GM12878 (cell line): ENCODE measurements around the gene MARK4. TPM values are rescaled to one million over a fixed set of nuclear protein-coding genes. Genes with fewer than 3 reads are reported as not detected.

Experiments
- ATAC-seq: fragments of 200-7000 bp; cut with Tn5 transposase; 3 replicates; pipeline ENCODE4 v1.9.1; 2020; ENCODE audit warnings: mild to moderate bottlenecking, moderate library complexity
- BruUV-seq: library from RNA; stranded (reverse); fragments of 400-500 nt; replicated peaks from 2 replicates; lab custom pipeline; 2021; lab: Mats Ljungman, UMichigan
- CTCF ChIA-PET: fragments of 300-600 bp; sonication (Branson Sonifier 250); formaldehyde crosslinking; extraction: SDS; loops from one replicate; lab custom pipeline; 2021; ENCODE audit warnings: inconsistent platforms; lab: Yijun Ruan, JAX
- POLR2A ChIA-PET: fragments of 350-600 bp; formaldehyde crosslinking; extraction: SDS; loops from one replicate; lab custom pipeline; 2021; ENCODE audit warnings: inconsistent platforms; lab: Charles Lee
- RAD21 ChIA-PET: fragments of 300-600 bp; sonication (Branson Sonifier 250); formaldehyde crosslinking; loops from one replicate; lab custom pipeline; 2023; ENCODE audit warnings: antibody characterized with exemption; ENCODE audit not compliant: unreplicated experiment; lab: Charles Lee
- SMC1A ChIA-PET: fragments of 300-600 bp; sonication (Branson Sonifier 250); formaldehyde crosslinking; loops from one replicate; lab custom pipeline; 2023; ENCODE audit not compliant: unreplicated experiment, uncharacterized antibody; lab: Charles Lee
- DNase-seq: peaks from one replicate; pipeline ENCODE4 v3.0.0-alpha.2; 2011; ENCODE audit warnings: low read depth, low spot score
- FAIRE-seq: peaks from 3 replicates; lab custom pipeline; 2011; peaks lifted over from hg19 to GRCh38; lab: Jason Lieb, UNC
- H2AFZ ChIP-seq: 2 replicates; pipeline ENCODE4 v1.6.0; 2011; ENCODE audit warnings: low read depth, low read length, control low read depth; ENCODE audit not compliant: control insufficient read depth
- H3K27ac ChIP-seq: 2 replicates; pipeline ENCODE4 v1.5.1; 2011; ENCODE audit warnings: control low read depth; ENCODE audit not compliant: control insufficient read depth, insufficient read depth
- H3K27me3 ChIP-seq, 2 experiments: replicated peaks in 1 of 2; 2 replicates each; pipeline versions ENCODE4 v1.6.0 to v1.6.1; 2011; ENCODE audit warnings: low read length in 1 of 2; ENCODE audit not compliant: control insufficient read depth in 2 of 2, insufficient read depth in 2 of 2
- H3K36me3 ChIP-seq, 2 experiments: 2 replicates each; pipeline ENCODE4 v1.5.1; 2011; ENCODE audit warnings: low read length in 1 of 2; ENCODE audit not compliant: control insufficient read depth in 2 of 2, insufficient read depth in 2 of 2
- H3K4me1 ChIP-seq: 2 replicates; pipeline ENCODE4 v1.6.1; 2011; ENCODE audit warnings: mild to moderate bottlenecking, low read length, moderate library complexity, mixed read lengths; ENCODE audit not compliant: control insufficient read depth, insufficient read depth
- H3K4me2 ChIP-seq: 2 replicates; pipeline ENCODE4 v1.6.0; 2011; ENCODE audit warnings: control low read depth; ENCODE audit not compliant: control insufficient read depth, insufficient read depth
- H3K4me3 ChIP-seq: fragments of 200-600 bp; sonication (generic); 2 replicates; pipeline ENCODE4 v1.5.1; 2016
- H3K79me2 ChIP-seq: 2 replicates; pipeline ENCODE4 v1.6.0; 2011; ENCODE audit warnings: low read length; ENCODE audit not compliant: control insufficient read depth, insufficient read depth
- H3K9ac ChIP-seq: 2 replicates; pipeline ENCODE4 v1.8.0; 2011; ENCODE audit warnings: low read length, control low read depth, mixed read lengths; ENCODE audit not compliant: control insufficient read depth, insufficient read depth
- H3K9me3 ChIP-seq: replicated peaks from 3 replicates; pipeline ENCODE4 v1.5.1; 2011; ENCODE audit warnings: mild to moderate bottlenecking, low read length; ENCODE audit not compliant: control insufficient read depth, insufficient read depth
- H4K20me1 ChIP-seq: 2 replicates; pipeline ENCODE4 v1.6.0; 2011; ENCODE audit not compliant: control insufficient read depth, insufficient read depth
- CREB1 ChIP-seq: IDR thresholded peaks from 2 replicates; pipeline ENCODE4 v1.6.1; 2012; ENCODE audit warnings: low read depth, mild to moderate bottlenecking, inconsistent platforms
- IKZF1 ChIP-seq: fragments of 450-650 bp; conservative IDR thresholded peaks from 2 replicates; pipeline ENCODE4 v1.6.1; 2017; ENCODE audit warnings: antibody characterized with exemption, mild to moderate bottlenecking
- MEF2A ChIP-seq: IDR thresholded peaks from 2 replicates; pipeline ENCODE4 v1.6.1; 2011; ENCODE audit warnings: low read depth, mild to moderate bottlenecking, low read length, moderate library complexity; ENCODE audit not compliant: insufficient read depth
- MEF2B ChIP-seq: fragments of 450-650 bp; IDR thresholded peaks from 2 replicates; pipeline ENCODE4 v1.6.1; 2018; ENCODE audit warnings: mild to moderate bottlenecking, moderate library complexity; ENCODE audit not compliant: partially characterized antibody, poor library complexity, severe bottlenecking
- NR2F1 ChIP-seq: fragments of 450-650 bp; conservative IDR thresholded peaks from 2 replicates; pipeline ENCODE4 v1.6.1; 2017; ENCODE audit warnings: mild to moderate bottlenecking
- SKIL ChIP-seq: fragments of 450-650 bp; IDR thresholded peaks from 2 replicates; pipeline ENCODE4 v1.6.1; 2017; ENCODE audit warnings: mild to moderate bottlenecking, low read depth, inconsistent platforms; ENCODE audit not compliant: poor library complexity, severe bottlenecking
- WGBS: methylation state at CpG from one replicate; pipeline ENCODE4 v1.1.6; 2016; ENCODE audit warnings: low lambda C conversion rate; ENCODE audit not compliant: insufficient replicate concordance, insufficient coverage; ENCODE audit errors: missing lambda C conversion rate; 5-methylcytosine and 5-hydroxymethylcytosine counted together
- in situ Hi-C: fragments of 300-500 bp; cut with MboI; formaldehyde crosslinking; loops from 9 replicates; pipeline ENCODE4 v1.14.3; 2018; ENCODE audit warnings: mixed read lengths
- intact Hi-C: fragments of 100-400 bp; cut with micrococcal nuclease; formaldehyde crosslinking; loops from one replicate; pipeline ENCODE4 v1.14.2; 2022; ENCODE audit not compliant: unreplicated experiment
- polyA plus RNA-seq, 11 experiments: library from polyadenylated mRNA; depleted of rRNA in 4 of 11; unstranded in 6 of 11; stranded (reverse) in 5 of 11; fragments of >200 nt; fragmentation: Nextera tagmentation in 4 of 11; fragmentation: Illumina TruSeq in 1 of 11; extraction: Ambion mirVana in 4 of 11; extraction: Trizol in 1 of 11; gene quantifications; 1 replicate in 1 of 11; 2 replicates in 10 of 11; pipeline versions ENCODE4 v1.2.1 to v1.2.3, GENCODE V29; 2011 to 2016; ENCODE audit warnings: inconsistent platforms in 2 of 11, missing spikeins in 2 of 11, low read depth in 1 of 11
- total RNA-seq, 4 experiments: library from RNA; depleted of rRNA in 3 of 4; stranded (reverse); fragments of >200 nt in 3 of 4; fragmentation: Illumina TruSeq in 1 of 4; extraction: Trizol in 1 of 4; gene quantifications; 2 replicates each; pipeline versions ENCODE4 v1.2.1 to v1.2.3, GENCODE V29; 2013 to 2021
- TF ChIP-seq, protein P1 (sequence below): fragments of 150-350 bp; IDR thresholded peaks from 2 replicates; pipeline ENCODE4 v1.6.1; 2016; ENCODE audit warnings: low read depth, low read length

The MARK4 gene
- total and polyA plus RNA-seq, 10 of the 15 experiments (the other 5 are each of a cell fraction or from before 2014, with no cell fraction given), result 0.66 to 24.3 (median 5.1) TPM

DNA sequence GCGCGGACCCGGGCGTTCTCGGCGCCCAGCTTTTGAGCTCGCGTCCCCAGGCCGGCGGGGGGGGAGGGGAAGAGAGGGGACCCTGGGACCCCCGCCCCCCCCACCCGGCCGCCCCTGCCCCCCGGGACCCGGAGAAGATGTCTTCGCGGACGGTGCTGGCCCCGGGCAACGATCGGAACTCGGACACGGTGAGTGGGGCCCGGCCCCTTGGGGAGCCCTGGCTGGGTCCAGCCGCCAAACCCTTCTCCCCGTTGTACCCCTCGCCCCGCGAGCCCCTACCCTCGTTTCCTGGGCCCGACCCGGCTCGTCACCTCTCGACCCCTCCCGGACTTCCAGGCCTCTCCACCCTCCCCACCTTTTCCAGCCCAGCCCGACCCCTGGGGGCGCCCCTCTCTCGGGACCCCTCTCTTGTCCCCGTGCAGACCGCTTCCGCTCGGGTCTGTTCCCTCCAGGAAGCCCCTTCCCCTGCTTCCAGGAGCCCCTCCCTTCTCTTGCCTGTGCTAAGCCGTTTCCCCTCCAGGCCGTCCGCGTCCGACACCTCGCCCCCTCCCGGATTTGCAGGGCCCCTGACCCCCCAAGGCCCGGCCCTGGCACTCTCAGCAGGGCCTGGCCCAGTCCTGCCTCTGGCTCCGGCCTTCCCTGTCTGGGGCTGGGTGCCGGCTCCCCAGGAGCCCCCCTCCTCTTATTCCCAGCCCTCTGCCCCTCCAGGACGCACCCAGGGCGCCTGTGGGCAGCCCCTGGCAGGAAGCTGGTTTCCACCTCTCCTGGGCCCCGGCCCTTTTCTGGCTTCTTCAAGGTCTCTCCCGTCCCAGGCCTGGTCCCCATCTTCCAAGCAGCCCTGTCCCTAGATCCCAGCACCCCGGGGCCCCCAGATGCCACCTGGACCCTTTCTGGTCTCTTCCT is 632 bp downstream of the MARK4 start:
- TF ChIP-seq IKZF1 (peak; percentile 27), NR2F1 (peak; percentile 39; the same call in 1 of the 2 replicates), MEF2A (no peak), MEF2B (peak; percentile 20), SKIL (no peak), CREB1 (no peak)
- TF ChIP-seq, protein P1, sequence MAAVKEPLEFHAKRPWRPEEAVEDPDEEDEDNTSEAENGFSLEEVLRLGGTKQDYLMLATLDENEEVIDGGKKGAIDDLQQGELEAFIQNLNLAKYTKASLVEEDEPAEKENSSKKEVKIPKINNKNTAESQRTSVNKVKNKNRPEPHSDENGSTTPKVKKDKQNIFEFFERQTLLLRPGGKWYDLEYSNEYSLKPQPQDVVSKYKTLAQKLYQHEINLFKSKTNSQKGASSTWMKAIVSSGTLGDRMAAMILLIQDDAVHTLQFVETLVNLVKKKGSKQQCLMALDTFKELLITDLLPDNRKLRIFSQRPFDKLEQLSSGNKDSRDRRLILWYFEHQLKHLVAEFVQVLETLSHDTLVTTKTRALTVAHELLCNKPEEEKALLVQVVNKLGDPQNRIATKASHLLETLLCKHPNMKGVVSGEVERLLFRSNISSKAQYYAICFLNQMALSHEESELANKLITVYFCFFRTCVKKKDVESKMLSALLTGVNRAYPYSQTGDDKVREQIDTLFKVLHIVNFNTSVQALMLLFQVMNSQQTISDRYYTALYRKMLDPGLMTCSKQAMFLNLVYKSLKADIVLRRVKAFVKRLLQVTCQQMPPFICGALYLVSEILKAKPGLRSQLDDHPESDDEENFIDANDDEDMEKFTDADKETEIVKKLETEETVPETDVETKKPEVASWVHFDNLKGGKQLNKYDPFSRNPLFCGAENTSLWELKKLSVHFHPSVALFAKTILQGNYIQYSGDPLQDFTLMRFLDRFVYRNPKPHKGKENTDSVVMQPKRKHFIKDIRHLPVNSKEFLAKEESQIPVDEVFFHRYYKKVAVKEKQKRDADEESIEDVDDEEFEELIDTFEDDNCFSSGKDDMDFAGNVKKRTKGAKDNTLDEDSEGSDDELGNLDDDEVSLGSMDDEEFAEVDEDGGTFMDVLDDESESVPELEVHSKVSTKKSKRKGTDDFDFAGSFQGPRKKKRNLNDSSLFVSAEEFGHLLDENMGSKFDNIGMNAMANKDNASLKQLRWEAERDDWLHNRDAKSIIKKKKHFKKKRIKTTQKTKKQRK, result no peak
- ChIA-PET POLR2A (interaction anchor here (0.6 kb wide), 1 partner anchor 1858 kb away, joined by 3 read pairs; no protein-coding TSS in a partner anchor), CTCF (no interaction called here), RAD21 (no interaction called here), SMC1A (no interaction called here)
- no peaks in the 10 kb centered on the region for H4K20me1 ChIP-seq
- no TSS peak for BruUV-seq
- no peak for FAIRE-seq
- no peaks in the 10 kb centered on the region for H3K9me3 ChIP-seq
- no peaks in the 10 kb centered on the region for H3K27me3 ChIP-seq
- peak overlapping the region; percentile 81 for H3K4me2 ChIP-seq
- H3K4me3 ChIP-seq, result peak overlapping the region; percentile 98
- DNase-seq, result no peak
- in situ Hi-C loops (no loop called here), intact Hi-C loops (loop anchor here (5.0 kb wide), 1 partner anchor 86 kb away; no protein-coding TSS in a partner anchor)
- H3K9ac ChIP-seq, result peak overlapping the region; percentile 79
- H3K4me1 ChIP-seq, result peaks cover 15% of the 10 kb centered on the region
- no peak overlapping the region; the same call in 1 of the 2 replicates for H2AFZ ChIP-seq
- peak; percentile 63 for ATAC-seq
- peaks cover 0 to 4% of the 10 kb centered on the region in 2 experiments; a peak in 1 of 4 replicates for H3K36me3 ChIP-seq
- 6% methylated on average over 29 of the region's 57 CpGs for WGBS
- H3K27ac ChIP-seq, result peak overlapping the region; percentile 53
- H3K79me2 ChIP-seq, result peaks cover 24% of the 10 kb centered on the region
